Thyroid gland (tissue), 4 donors: ENCODE results near the gene SUCLG2.

Source experiments
- CTCF ChIP-seq, 6 experiments: fragments of 200-600 bp in 3 of 6; fragments of 450-650 bp in 3 of 6; sonication (generic) in 3 of 6; IDR thresholded peaks; one replicate each; pipeline ENCODE4 v1.5.1; 2016 to 2019; ENCODE audit warnings: antibody characterized with exemption in 6 of 6, mild to moderate bottlenecking in 2 of 6, inconsistent platforms in 1 of 6, moderate library complexity in 1 of 6
- POLR2A ChIP-seq, 2 donors: fragments of 450-650 bp; IDR thresholded peaks; one replicate each; pipeline ENCODE4 v1.6.1; 2017; ENCODE audit warnings: antibody characterized with exemption in 2 of 2, mild to moderate bottlenecking in 2 of 2, moderate library complexity in 1 of 2

GRCh38 chr3:67325231-67325630, 329.2 kb downstream of the SUCLG2 start:
- TF ChIP-seq CTCF (IDR thresholded peaks at IDR 0.05) (no peak), POLR2A (IDR thresholded peaks at IDR 0.05) (no peak)
